ENCODE results near the gene ZSCAN32.
A peak's percentile ranks its signal among the peaks of the same experiment; 100 is the strongest.

Gene ZSCAN32

GRCh38 chr16:3363793-3364192 lies 37.0 kb downstream of the ZSCAN32 start:
- no peak overlapping the region for H3K4me3 ChIP-seq (ENCODE audit: low read length)
- peak; percentile 32 for DNase-seq (ENCODE audit: low read depth, low spot score)

- H3K4me3 ChIP-seq (ENCODE audit: low read length), result no peak overlapping the region
- DNase-seq (ENCODE audit: low read depth, low spot score), result no peak
Observed at GRCh38 chr16:3362931-3363330, 37.9 kb downstream of the ZSCAN32 start.

- DNase-seq (ENCODE audit: low read depth, low spot score), result no peak
- H3K4me3 ChIP-seq (ENCODE audit: low read length), result no peak overlapping the region
Observed at GRCh38 chr16:3358871-3359270, 41.9 kb downstream of the ZSCAN32 start.

- H3K4me3 ChIP-seq (ENCODE audit: low read length), result no peak overlapping the region
- no peak for DNase-seq (ENCODE audit: low read depth, low spot score)
Observed at GRCh38 chr16:3356118-3356517, 44.7 kb downstream of the ZSCAN32 start.

- no peak within 1 kb of the TSS for H3K4me3 ChIP-seq (ENCODE audit: low read length)
- no peak for DNase-seq (ENCODE audit: low read depth, low spot score)
Observed at GRCh38 chr16:3355589-3355988, 45.2 kb downstream of the ZSCAN32 start, which contains the start of gene OR2C1. Gene OR2C1, plus strand, starts transcription at chr16:3355889. Its CDS starts 52 bp downstream, at chr16:3355941.

- peak overlapping the region; percentile 28 for H3K4me3 ChIP-seq (ENCODE audit: low read length)
- DNase-seq (ENCODE audit: low read depth, low spot score), result no peak
Observed at GRCh38 chr16:3349175-3349574, 51.6 kb downstream of the ZSCAN32 start.

- peak; percentile 86 for DNase-seq (ENCODE audit: low read depth, low spot score)
- H3K4me3 ChIP-seq (ENCODE audit: low read length), result peak overlapping the region; percentile 28
Observed at GRCh38 chr16:3348547-3349167, 52.1 kb downstream of the ZSCAN32 start.

- H3K4me3 ChIP-seq (ENCODE audit: low read length), result no peak overlapping the region
- no peak for DNase-seq (ENCODE audit: low read depth, low spot score)
Observed at GRCh38 chr16:3347586-3347985, 53.2 kb downstream of the ZSCAN32 start.

- DNase-seq (ENCODE audit: low read depth, low spot score), result no peak
- H3K4me3 ChIP-seq (ENCODE audit: low read length), result no peak overlapping the region
Observed at GRCh38 chr16:3346041-3346440, 54.8 kb downstream of the ZSCAN32 start.
